A673 (cell line): ENCODE results near the gene L1TD1.
"Not testable (repeated sequence)": the region's sequence is repeated elsewhere in the genome, so short reads cannot be mapped to it uniquely, and the experiment has no call there.

Experiments used
- EZH2 ChIP-seq: fragments of 200-600 bp; sonication (generic); IDR thresholded peaks from 2 replicates; pipeline ENCODE4 v1.6.1; 2017; ENCODE audit warnings: borderline replicate concordance, low read depth, mild to moderate bottlenecking, mixed read lengths, antibody characterized with exemption, low read length; ENCODE audit not compliant: poor library complexity, severe bottlenecking
- TF ChIP-seq, protein P1 (sequence below): fragments of 300-800, 200-600 bp; sonication (generic); conservative IDR thresholded peaks from 2 replicates; pipeline ENCODE4 v1.5.1; 2017; ENCODE audit warnings: low read depth, mild to moderate bottlenecking, antibody characterized with exemption, low read length, moderate library complexity, mixed read lengths

DNA sequence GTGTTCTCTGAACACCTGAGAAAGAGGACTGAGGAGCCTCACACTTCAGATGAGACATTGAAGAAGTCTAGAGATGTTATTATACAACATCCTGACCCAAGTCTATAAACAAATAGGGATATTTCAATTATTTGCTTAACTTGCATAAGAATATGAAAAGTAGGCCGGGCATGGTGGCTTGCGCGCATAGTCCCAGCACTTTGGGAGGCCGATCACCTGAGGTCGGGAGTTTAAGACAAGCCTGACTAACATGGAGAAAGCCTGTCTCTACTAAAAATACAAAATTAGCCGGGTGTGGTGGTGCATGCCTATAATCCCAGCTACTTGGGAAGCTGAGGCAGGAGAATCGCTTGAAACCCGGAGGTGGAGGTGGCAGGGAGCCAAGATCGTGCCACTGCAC lies 25.8 kb downstream of the L1TD1 start:
- not testable (repeated sequence) for TF ChIP-seq EZH2
- TF ChIP-seq, protein P1, sequence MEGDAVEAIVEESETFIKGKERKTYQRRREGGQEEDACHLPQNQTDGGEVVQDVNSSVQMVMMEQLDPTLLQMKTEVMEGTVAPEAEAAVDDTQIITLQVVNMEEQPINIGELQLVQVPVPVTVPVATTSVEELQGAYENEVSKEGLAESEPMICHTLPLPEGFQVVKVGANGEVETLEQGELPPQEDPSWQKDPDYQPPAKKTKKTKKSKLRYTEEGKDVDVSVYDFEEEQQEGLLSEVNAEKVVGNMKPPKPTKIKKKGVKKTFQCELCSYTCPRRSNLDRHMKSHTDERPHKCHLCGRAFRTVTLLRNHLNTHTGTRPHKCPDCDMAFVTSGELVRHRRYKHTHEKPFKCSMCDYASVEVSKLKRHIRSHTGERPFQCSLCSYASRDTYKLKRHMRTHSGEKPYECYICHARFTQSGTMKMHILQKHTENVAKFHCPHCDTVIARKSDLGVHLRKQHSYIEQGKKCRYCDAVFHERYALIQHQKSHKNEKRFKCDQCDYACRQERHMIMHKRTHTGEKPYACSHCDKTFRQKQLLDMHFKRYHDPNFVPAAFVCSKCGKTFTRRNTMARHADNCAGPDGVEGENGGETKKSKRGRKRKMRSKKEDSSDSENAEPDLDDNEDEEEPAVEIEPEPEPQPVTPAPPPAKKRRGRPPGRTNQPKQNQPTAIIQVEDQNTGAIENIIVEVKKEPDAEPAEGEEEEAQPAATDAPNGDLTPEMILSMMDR, result not testable (repeated sequence)
